AG04450 (cell line): ENCODE data around the gene VMAC. TPM values are rescaled to one million over a fixed set of nuclear protein-coding genes. Genes with fewer than 3 reads are reported as not detected.

Experiments used
- CTCF ChIA-PET: fragments of 300-600, 350-600 bp; formaldehyde crosslinking; extraction: SDS; loops from one replicate; lab custom pipeline; 2022; ENCODE audit warnings: antibody characterized with exemption, inconsistent platforms; lab: Charles Lee
- POLR2A ChIA-PET: fragments of 350-600 bp; formaldehyde crosslinking; extraction: SDS; loops from one replicate; lab custom pipeline; 2021; ENCODE audit warnings: antibody characterized with exemption, inconsistent platforms; lab: Yijun Ruan, JAX
- DNase-seq: peaks from one replicate; pipeline ENCODE4 v3.0.0-alpha.2; 2011; ENCODE audit warnings: low read depth, low spot score
- H3K27ac ChIP-seq: one replicate; pipeline ENCODE4 v1.5.1; 2012; ENCODE audit warnings: low read depth, low read length, control low read depth
- H3K27me3 ChIP-seq: one replicate; pipeline ENCODE4 v1.6.0; 2012; ENCODE audit warnings: low read length; ENCODE audit not compliant: control insufficient read depth, insufficient read depth
- H3K4me3 ChIP-seq: 2 replicates; pipeline ENCODE4 v1.5.1; 2011; ENCODE audit warnings: mild to moderate bottlenecking, low read depth, low read length, control low read depth
- H3K9me3 ChIP-seq: 2 replicates; pipeline ENCODE4 v1.5.1; 2012; ENCODE audit warnings: low read length; ENCODE audit not compliant: control insufficient read depth, insufficient read depth
- polyA plus RNA-seq: library from polyadenylated mRNA; depleted of rRNA; stranded (reverse); fragments of >200 nt; gene quantifications from 2 replicates; pipeline ENCODE4 v1.2.3, GENCODE V29; 2011
- TF ChIP-seq, protein P1 (sequence below): IDR thresholded peaks from 2 replicates; pipeline ENCODE4 v1.5.1; 2011; ENCODE audit warnings: low read depth, low read length, control low read depth, inconsistent platforms

VMAC gene
- polyA plus RNA-seq, 1 experiment = 2.5 TPM

DNA sequence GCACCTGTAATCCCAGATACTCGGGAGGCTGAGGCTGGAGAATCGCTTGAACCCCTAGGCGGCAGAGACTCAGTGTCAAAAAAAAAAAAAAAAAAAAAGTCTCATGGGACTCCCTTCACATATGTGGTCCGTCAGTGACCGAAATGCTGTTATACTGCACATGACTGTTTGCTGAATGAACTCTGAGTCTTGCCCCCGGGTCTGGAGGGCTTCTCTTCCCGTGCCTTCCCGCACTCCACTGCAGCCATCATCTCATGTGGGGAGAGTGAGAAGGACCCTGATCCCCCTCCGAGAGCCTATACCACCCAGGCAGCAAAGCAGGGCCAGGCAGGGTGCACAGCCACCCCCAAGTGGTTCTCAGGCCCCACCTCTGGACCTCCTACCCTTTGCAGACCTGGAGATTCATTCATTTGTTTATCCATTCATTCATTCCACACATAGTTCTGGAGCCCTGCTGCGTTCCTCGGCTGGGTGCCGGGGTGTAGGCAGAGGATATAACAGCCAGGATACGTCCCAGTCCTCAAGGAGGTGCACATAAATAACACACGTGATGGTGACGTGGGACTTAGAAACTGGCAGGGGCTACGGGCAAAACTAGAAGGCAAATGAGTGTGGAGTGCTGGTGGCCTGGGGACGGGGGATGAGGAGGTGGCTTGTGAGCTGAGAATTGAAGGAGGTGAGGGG, 15.2 kb upstream of the VMAC start:
- peak; percentile 46 for DNase-seq
- TF ChIP-seq, protein P1, sequence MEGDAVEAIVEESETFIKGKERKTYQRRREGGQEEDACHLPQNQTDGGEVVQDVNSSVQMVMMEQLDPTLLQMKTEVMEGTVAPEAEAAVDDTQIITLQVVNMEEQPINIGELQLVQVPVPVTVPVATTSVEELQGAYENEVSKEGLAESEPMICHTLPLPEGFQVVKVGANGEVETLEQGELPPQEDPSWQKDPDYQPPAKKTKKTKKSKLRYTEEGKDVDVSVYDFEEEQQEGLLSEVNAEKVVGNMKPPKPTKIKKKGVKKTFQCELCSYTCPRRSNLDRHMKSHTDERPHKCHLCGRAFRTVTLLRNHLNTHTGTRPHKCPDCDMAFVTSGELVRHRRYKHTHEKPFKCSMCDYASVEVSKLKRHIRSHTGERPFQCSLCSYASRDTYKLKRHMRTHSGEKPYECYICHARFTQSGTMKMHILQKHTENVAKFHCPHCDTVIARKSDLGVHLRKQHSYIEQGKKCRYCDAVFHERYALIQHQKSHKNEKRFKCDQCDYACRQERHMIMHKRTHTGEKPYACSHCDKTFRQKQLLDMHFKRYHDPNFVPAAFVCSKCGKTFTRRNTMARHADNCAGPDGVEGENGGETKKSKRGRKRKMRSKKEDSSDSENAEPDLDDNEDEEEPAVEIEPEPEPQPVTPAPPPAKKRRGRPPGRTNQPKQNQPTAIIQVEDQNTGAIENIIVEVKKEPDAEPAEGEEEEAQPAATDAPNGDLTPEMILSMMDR = no peak
- ChIA-PET CTCF (interaction anchor here (0.7 to 4.6 kb wide), 3 partner anchors 79 to 86 kb away, joined by 5 to 141 read pairs (median 6); partner anchors contain the start of gene NRTN), POLR2A (interaction anchor here (1.3 to 2.1 kb wide), 2 partner anchors 14 to 61 kb away, joined by 8 read pairs; partner anchors contain the start of gene NDUFA11)
- Histone ChIP-seq H3K27ac (peak overlapping the region; percentile 57), H3K27me3 (no peaks in the 10 kb centered on the region), H3K9me3 (peaks cover 4% of the 10 kb centered on the region; the same call in 1 of the 2 replicates), H3K4me3 (no peak overlapping the region)

DNA sequence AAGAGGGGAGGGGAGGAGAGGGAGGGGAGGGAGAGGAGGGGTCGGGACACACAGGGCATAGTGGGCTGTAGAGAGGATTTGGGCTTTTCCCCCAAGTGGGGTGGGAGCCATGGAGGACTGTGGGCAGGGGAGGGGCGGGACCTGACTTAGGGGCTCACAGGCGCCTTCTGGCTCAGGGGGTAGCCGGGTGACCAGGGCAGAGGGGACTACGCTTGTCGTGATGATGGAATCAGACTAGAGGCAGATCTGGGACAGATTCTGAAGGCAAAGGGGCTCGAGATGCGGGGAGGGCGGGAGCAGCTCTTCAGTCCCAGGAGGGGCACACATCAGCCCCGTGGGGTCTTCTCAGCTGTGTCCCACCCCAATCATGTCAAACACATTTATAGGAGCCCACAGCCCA, 14.6 kb upstream of the VMAC start:
- TF ChIP-seq, protein P1 = no peak
- no peak for DNase-seq
- POLR2A ChIA-PET = interaction anchor here (1.3 to 2.1 kb wide), 3 partner anchors 14 to 86 kb away, joined by 8 to 10 read pairs (median 8); partner anchors contain the start of gene NDUFA11
- peaks cover 4% of the 10 kb centered on the region; the same call in 1 of the 2 replicates for H3K9me3 ChIP-seq
- peak overlapping the region; percentile 52 for H3K27ac ChIP-seq
- H3K4me3 ChIP-seq = no peak overlapping the region
- no peaks in the 10 kb centered on the region for H3K27me3 ChIP-seq
- CTCF ChIA-PET = interaction anchor here (0.7 to 4.6 kb wide), 2 partner anchors 78 to 86 kb away, joined by 5 to 141 read pairs; partner anchors contain the start of gene NRTN

DNA sequence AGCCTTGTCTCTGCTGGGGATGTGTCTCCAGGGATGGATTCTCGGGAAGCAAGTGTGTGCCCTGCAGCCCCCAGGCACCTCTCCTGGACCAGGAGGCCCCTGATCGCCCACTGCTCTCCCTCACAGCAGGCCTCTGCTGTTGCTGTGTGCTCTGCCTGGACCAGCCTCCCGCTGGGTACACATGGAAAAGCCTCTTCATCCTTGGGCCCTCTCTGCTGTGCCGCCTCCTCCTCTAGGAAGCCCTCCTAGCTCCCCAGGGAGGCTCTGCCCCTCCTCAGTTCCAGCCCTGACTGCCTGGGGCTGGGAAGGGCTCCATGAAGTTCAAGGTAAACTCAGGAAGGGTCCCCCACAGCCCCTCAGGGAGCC, 13.1 kb upstream of the VMAC start:
- Histone ChIP-seq H3K27ac (no peak overlapping the region), H3K27me3 (no peaks in the 10 kb centered on the region), H3K4me3 (no peak overlapping the region), H3K9me3 (no peaks in the 10 kb centered on the region; the same call in 1 of the 2 replicates)
- POLR2A ChIA-PET = interaction anchor here (1.0 to 2.1 kb wide), 3 partner anchors 12 to 88 kb away, joined by 4 to 10 read pairs (median 7); partner anchors contain the start of gene NDUFA11
- CTCF ChIA-PET = interaction anchor here (0.6 to 4.6 kb wide), 10 partner anchors 11 to 100 kb away, joined by 3 to 141 read pairs (median 3); partner anchors contain the start of genes NDUFA11 and NRTN
- TF ChIP-seq, protein P1 = no peak
- DNase-seq = no peak

DNA sequence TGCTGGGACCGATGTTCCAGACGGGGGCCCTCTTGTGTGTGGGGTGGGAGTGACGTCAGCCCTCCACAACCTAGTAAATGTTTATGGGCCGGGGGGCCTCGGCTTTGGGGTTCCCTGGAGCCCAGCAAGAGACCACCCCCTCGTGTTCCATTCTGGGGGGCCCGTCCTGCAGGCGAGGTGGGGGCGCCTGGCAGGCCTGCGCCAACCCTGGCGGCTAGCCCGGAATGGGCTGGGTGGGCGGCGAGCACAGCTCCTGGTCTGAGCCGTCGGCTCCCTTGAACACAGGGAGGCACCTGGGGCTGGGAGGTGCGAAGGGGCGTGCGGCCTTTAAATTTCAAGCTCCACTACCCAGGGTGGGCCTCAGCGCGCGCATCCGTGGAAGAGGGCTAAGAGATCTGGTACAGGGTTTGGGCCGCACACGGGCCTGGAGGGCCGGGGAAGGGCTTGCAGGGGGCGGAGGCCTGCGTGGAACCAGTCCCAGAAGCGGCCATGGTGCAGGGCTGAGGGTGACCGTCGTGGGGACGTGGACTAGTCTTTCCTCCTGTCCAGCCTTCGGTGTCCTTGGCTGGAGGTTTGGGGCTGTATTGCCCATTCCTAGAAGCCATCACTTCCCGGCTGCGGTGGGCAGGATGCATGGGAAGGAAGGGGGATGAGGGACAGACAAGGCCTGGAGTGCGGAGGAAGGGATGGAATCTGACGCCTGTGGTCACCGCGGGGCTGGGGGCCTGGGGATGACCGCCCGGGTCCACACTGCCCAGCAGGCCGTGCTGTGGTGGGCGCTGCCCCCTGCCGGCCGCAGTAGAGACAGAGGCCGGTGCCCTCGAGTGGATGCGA, 12.5 kb upstream of the VMAC start:
- Histone ChIP-seq H3K9me3 (no peaks in the 10 kb centered on the region; the same call in 1 of the 2 replicates), H3K27ac (no peak overlapping the region), H3K4me3 (no peak overlapping the region), H3K27me3 (no peaks in the 10 kb centered on the region)
- CTCF ChIA-PET = interaction anchor here (0.6 to 4.6 kb wide), 10 partner anchors 11 to 100 kb away, joined by 3 to 141 read pairs (median 3); partner anchors contain the start of genes NDUFA11 and NRTN
- no peak for DNase-seq
- TF ChIP-seq, protein P1 = peak; percentile 83
- POLR2A ChIA-PET = interaction anchor here (0.6 to 1.1 kb wide), 3 partner anchors 8 to 88 kb away, joined by 4 to 6 read pairs (median 4); no protein-coding TSS in a partner anchor
